Calu3 (cell line): ENCODE results near the gene ZNF146. TPM values are rescaled to one million over a fixed set of nuclear protein-coding genes. Genes with fewer than 3 reads are reported as not detected.

Source experiments
- total RNA-seq: library from RNA; stranded (reverse); gene quantifications from 2 replicates; pipeline ENCODE4 v1.2.3, GENCODE V29; 2022

Gene ZNF146
- total RNA-seq, 1 experiment from 2014 or later, result 112 TPM

Other genes with a start within 250 kb of the ZNF146 start
- gene SDHAF1, start 219.9 kb upstream of the ZNF146 start, total RNA-seq, result 16.9 and 17.1 TPM in 2 replicates
- 19.7 and 23.5 TPM in 2 replicates for gene SYNE4, start 206.3 kb upstream of the ZNF146 start, total RNA-seq
- 52.6 and 56.7 TPM in 2 replicates for gene ALKBH6, start 200.9 kb upstream of the ZNF146 start, total RNA-seq
- gene CLIP3, start 182.2 kb upstream of the ZNF146 start, total RNA-seq, result 3.1 and 3.5 TPM in 2 replicates
- 3.2 and 3.3 TPM in 2 replicates for gene THAP8, start 160.8 kb upstream of the ZNF146 start, total RNA-seq
- gene WDR62, start 160.2 kb upstream of the ZNF146 start, total RNA-seq, result 25.5 and 29.6 TPM in 2 replicates
- not detected in 2 replicates for gene OVOL3, start 104.0 kb upstream of the ZNF146 start, total RNA-seq
- gene POLR2I, start 100.2 kb upstream of the ZNF146 start, total RNA-seq, result 91.6 and 92.2 TPM in 2 replicates
- gene TBCB, start 99.6 kb upstream of the ZNF146 start, total RNA-seq, result 204 and 210 TPM in 2 replicates
- gene CAPNS1, start 75.0 kb upstream of the ZNF146 start, total RNA-seq, result 823 and 894 TPM in 2 replicates
- not detected in 2 replicates for gene COX7A1, start 62.7 kb upstream of the ZNF146 start, total RNA-seq
- gene ZNF565, start 441 bp upstream of the ZNF146 start, total RNA-seq, result 6.3 and 6.7 TPM in 2 replicates
- 4.6 and 4.8 TPM in 2 replicates for gene ZFP14, start 164.1 kb downstream of the ZNF146 start, total RNA-seq
- gene ZFP82, start 203.5 kb downstream of the ZNF146 start, total RNA-seq, result not detected in 2 replicates